ENCODE measurements around the gene SPP2. TPM values are rescaled to one million over a fixed set of nuclear protein-coding genes. Genes with fewer than 3 reads are reported as not detected.

Gene SPP2
- polyA plus RNA-seq, 3 donors = not detected

DNA sequence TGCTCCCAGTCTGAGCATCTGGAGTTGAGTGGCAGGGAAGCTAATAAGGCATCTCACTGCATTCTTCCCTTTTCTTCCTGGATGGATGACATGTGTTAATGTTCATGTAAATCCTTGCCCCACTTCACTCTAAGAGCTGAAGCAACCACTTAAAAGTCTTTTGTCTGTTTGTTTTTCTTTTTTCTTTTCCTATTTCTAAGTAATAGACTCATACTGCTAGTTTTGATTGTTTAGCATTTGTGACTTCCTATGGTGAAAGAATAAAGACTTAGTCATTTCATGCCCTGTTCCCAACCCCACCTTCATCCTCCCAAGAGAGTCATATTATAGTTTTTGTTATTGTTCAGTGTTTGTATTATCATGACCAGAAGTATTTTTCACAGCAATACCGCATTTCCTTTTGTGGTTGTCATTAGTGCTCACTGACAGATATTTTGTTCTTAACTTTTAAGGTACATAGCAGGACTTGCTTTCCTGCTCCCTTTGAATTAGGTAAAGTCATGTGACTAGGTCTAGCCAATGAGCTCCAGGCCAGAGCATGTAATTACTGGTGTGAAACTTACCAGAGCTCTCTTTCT lies 18.1 kb upstream of the SPP2 start:
- no peak for DNase-seq (ENCODE audit: extremely low read depth in 1 of 11, low read depth in 9 of 11, low spot score in 4 of 11)

GRCh38 chr2:234033174-234033573 lies 17.3 kb upstream of the SPP2 start:
- DNase-seq (ENCODE audit: extremely low read depth in 1 of 11, low read depth in 9 of 11, low spot score in 4 of 11) = no peak

DNA sequence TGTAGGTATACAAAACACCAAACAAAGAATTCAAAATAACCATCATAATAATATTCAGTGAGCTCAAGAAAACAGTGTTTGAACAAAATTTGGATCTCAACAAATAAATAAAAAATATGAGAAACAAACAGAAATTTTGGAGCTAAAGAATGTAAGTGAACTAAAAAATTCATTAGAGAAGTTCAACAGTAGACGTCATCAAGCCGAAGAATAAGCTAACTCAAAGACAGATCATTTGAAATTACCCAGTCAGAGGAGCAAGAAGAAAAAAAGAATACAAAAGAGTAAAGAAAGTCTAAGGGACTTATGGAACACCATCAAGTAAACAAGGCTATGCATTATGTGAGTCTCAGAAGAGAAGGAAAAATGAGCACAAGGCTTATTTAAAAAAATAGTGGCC lies 16.6 kb upstream of the SPP2 start:
- no peak for DNase-seq (ENCODE audit: extremely low read depth in 1 of 11, low read depth in 9 of 11, low spot score in 4 of 11)

DNA sequence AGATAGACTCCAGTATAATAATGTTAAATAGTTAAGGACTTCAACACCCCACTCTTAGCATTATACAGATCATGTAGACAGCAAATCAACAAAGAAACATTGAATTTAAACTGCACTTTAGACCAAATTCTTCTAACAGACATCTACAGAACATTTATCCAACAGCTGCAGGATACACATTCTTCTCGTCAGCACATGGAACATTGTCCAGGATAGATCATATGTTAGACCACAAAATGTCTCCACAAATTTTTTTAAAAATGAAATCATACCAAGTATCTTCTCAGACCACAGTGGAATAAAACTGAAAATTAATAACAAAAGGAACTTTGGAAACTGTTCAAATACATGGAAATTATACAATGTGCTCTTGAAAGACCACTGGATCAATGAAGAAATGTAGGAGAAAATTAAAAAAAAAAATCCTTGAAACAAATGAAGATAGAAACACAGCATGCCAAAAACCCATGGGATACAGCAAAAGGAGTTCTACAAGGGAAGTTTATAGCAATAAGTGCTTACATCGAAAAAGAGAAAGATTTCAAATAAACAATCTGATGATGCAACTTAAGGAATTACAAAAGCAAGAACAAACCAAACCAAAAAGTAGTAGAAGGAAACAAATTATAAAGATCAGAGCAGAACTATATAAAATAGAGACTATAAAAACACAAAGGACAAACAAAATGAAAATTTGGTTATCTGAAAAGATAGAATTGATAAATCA lies 12.3 kb upstream of the SPP2 start:
- no peak for DNase-seq (ENCODE audit: extremely low read depth in 1 of 11, low read depth in 9 of 11, low spot score in 4 of 11)

- no peak for DNase-seq (ENCODE audit: extremely low read depth in 1 of 11, low read depth in 9 of 11, low spot score in 4 of 11)
Measured at GRCh38 chr2:234044157-234044556, 6.3 kb upstream of the SPP2 start.

DNA sequence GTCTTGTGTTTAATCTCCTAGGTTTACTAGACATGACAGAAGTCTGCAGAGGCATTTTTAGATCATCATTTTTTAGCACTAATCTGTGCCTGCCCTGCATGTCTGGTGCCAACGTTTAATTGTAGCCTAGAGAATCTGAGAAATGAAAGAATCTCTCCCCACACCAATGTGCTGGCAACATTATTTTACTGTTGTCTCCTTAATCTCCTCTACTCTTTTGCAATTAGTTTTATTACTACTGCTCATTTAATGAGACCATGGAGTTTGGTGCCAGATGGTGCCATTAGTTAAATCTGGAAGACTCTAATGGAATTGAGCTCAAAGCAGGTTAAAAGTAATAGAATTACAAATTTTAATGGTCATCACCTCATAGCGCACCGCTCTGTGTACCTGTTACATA lies 4.0 kb upstream of the SPP2 start:
- DNase-seq (ENCODE audit: extremely low read depth in 1 of 11, low read depth in 9 of 11, low spot score in 4 of 11) = no peak

GRCh38 chr2:234047361-234047760 lies 3.1 kb upstream of the SPP2 start:
- no peak for DNase-seq (ENCODE audit: extremely low read depth in 1 of 11, low read depth in 9 of 11, low spot score in 4 of 11)

DNA sequence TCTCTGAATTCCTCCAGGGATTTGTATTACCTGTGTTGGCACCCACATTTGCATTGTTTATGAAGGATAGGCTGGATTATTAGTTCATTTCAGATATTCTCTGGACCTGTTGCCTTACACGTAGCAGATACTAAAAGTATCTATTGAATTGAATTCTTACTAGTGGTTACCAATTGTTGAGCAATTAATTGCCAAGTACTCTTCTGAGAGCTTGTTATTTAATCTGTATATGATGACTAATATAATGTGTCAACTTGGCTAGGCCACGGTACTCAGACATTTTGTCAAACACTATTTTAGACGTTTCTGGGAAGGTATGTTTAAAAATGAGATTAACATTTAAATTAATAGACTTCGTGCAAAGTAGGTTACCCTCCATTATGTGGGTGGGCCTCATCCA lies 2.5 kb upstream of the SPP2 start:
- DNase-seq (ENCODE audit: extremely low read depth in 1 of 11, low read depth in 9 of 11, low spot score in 4 of 11) = no peak

DNA sequence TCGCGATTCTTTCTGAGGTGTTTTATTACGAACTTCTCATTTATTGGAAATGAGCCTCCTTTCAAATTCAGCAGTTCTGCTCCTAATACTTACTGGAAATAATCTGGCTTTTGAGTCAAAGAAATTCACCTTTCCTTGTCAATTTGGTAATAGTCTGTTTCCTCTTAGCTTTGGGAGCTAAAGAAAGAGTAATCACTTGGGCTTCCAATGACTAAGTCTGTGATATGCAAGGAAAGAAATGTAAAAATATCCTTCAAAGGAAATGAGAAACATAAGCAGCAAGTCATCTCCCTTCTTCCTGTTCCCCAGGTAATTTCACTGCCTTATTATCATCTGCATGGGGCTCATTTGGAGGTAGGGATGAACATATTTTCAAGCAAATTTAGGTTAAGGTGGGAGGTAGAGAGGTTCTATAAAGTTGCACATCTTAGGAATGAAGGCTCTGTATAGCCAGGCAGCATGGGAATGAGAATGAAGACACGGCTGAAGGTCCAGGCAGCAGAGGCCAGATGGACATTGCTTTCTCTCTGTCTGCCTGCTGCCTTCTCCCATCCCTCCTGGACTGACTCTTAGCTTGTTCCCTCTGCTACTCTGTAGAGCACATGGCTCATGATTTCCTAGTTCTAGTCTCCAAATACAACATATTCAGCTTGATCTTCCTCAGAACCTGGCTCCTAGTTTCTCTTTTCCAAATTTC lies 1.0 kb downstream of the SPP2 start:
- no peak for DNase-seq (ENCODE audit: extremely low read depth in 1 of 11, low read depth in 9 of 11, low spot score in 4 of 11)

DNA sequence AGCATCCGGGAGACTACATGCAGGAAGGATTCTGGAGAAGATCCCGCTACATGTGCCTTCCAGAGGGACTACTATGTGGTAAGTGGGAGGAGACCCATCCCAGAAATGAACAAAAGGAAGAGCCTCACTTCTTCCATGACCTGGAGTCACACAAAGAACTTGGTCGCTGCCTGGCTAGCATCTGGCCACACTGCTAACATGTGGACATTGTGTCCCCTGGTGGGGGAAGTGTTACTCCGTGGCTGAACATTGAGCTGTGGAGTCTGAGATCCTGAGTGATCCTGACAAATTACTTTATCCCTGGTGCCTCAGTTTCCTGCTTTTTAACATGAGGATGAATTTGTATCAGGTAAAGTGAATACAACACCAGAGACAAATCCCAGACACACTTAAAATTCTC lies 8.4 kb downstream of the SPP2 start:
- DNase-seq (ENCODE audit: extremely low read depth in 1 of 11, low read depth in 9 of 11, low spot score in 4 of 11) = no peak

GRCh38 chr2:234060236-234060635 lies 9.7 kb downstream of the SPP2 start:
- no peak for DNase-seq (ENCODE audit: extremely low read depth in 1 of 11, low read depth in 9 of 11, low spot score in 4 of 11)

GRCh38 chr2:234061624-234062257 lies 11.2 kb downstream of the SPP2 start:
- no peak for DNase-seq (ENCODE audit: extremely low read depth in 1 of 11, low read depth in 9 of 11, low spot score in 4 of 11)

DNA sequence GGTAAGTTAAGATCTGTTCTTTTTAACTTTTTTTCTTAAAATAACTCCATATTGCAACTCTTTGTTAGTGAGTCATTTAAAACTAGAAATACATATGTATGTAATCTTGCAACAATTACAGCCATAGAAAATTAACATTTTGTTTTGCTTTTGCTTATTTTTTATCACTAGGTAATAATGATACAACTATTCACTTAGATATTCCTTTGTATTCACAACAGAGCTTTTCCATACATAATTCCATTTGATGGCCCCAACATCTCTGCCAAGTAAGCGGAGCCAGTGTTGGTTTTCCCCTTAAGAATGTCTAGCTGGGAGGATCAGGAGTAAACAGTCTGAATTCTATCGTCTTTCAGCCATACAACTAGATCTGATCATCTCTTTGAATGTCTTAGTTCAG lies 16.1 kb downstream of the SPP2 start:
- DNase-seq (ENCODE audit: extremely low read depth in 1 of 11, low read depth in 9 of 11, low spot score in 4 of 11) = no peak

GRCh38 chr2:234071664-234072063 lies 21.2 kb downstream of the SPP2 start:
- no peak for DNase-seq (ENCODE audit: extremely low read depth in 1 of 11, low read depth in 9 of 11, low spot score in 4 of 11)

GRCh38 chr2:234072454-234072853 lies 22.0 kb downstream of the SPP2 start:
- DNase-seq (ENCODE audit: extremely low read depth in 1 of 11, low read depth in 9 of 11, low spot score in 4 of 11) = no peak

- no peak for DNase-seq (ENCODE audit: extremely low read depth in 1 of 11, low read depth in 9 of 11, low spot score in 4 of 11)
Measured at GRCh38 chr2:234074751-234075517, 24.4 kb downstream of the SPP2 start.

DNA sequence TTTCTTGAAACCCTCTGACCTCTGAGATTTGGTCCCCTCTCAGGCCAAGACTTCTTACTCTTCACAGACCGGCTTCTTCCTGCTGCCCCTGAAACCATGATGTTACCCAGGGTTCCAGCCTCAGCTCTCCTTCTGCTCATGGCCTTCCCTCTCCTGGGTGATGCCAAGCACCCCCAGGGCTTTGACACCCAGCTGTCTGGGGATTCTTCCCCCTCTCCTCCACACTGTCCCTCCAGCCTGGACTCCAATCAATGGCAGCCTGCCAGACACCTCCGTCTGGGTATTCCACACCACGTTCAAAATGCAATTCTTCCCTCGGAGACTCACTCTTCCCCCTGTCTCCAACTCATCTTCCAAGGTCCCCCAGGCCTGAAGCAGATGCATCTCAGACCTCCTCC lies 25.0 kb downstream of the SPP2 start:
- no peak for DNase-seq (ENCODE audit: extremely low read depth in 1 of 11, low read depth in 9 of 11, low spot score in 4 of 11)

DNA sequence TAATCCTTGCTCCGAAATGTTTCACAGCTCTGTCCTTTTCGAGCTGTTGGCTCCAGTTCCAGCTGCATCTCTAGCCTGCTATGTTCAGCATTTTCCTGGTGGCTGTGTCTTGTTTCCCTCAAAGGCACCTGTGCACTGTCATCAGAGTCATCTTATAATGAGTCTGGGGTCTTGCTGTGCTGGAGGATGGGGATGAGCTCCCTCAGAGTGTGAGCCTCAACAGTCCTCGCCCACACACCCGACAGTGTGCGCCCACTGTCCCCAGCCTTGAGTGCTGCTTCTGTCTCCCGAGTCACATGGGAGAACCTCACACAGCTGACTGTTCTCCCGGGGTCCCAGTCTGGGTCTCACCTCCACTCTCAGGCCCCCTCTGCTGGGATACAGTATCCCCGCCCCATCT lies 25.4 kb downstream of the SPP2 start:
- DNase-seq (ENCODE audit: extremely low read depth in 1 of 11, low read depth in 9 of 11, low spot score in 4 of 11) = no peak

DNA sequence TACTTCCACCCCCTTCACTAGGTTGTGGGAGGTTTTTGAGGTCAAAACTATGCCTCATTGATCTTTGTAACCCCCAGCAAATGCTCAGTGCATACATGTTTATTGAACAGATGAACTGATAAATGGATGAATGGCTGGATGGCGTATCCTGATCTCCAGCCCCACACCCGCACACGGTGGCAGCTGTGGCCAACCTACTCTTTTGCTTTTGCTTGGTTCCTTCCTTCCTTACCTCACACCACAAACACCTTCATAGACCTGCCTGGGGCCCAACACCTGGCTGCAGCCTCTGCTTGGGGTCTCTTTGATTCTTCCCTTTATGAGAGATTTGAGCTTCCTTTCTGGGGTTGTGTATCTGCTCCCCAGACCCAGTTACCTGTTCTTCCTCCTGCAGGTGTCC lies 25.9 kb downstream of the SPP2 start:
- no peak for DNase-seq (ENCODE audit: extremely low read depth in 1 of 11, low read depth in 9 of 11, low spot score in 4 of 11)
